IPS-NIHi7 (cell line): ENCODE data around the gene PAM16.

Experiments
- DNase-seq: peaks from one replicate; pipeline ENCODE4 v3.0.0; 2012; ENCODE audit warnings: mixed read lengths; ENCODE audit errors: extremely low spot score

PAM16 gene

DNA sequence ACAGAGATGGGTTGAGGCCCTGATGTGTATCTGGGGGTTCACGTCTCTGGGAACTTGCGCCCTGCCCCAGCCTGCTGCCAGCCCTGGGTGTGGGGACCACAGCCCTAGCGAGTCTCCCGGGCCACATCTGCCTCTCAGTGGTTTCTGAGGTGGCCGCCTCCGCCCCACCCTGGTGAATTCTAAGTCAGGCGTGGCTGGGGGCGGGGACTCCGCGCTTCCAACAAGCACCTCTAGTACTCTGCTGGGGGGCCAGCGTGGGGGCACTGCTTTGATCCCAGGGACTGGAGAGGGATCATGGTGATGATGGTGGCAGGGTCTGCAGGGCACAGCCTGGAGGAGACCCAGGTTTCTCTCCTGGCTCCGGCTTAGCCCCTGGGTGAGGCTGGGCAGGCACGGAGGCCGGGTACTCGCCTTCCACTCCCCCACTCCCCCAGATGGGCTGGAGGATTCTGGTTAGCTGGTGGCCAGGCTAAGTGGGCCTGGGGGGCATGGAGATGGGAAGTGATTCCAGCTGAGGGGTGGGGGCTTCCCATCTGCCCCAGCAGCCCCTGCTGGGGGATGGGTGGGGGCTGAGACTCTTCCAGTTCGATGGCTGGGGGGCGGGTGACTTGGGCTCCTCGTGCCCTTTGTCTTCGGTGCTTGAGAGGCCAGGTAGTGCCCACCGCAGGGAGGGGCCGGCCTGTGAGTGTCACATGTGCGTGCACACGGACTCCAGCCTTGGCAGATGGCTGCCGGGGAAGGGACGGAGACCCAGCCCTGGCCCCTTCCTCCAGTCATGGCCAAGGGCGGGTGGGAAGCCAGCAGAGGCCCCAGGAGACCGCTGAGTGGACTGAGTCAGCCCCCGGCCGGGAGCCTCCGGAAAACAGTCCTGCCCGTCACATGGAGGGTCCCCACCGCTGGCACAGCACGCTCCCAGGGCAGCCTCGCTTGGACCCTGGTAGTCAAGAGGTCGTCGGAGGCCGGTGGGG lies 31.4 kb downstream of the PAM16 start:
- no peak for DNase-seq

DNA sequence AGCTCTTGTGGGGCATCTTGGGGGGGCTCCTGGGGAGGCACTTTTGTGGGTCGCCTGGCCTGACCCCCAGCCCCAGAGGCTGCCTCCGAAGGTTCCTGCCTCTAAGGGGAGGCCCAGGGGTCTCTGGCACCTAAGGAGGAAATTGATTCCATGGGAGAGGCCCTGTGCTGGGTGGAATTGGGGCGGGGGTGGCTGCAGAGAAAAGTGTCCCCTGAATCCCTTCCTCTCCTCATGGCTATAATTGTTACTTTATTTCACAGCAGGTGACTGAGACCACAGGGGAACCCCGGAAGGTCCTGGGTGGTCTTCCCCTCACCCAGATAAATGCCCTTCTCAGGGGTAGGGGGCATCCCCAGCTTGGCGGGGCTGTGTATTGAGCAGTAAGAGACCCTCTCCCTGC lies 32.2 kb downstream of the PAM16 start:
- no peak for DNase-seq

DNA sequence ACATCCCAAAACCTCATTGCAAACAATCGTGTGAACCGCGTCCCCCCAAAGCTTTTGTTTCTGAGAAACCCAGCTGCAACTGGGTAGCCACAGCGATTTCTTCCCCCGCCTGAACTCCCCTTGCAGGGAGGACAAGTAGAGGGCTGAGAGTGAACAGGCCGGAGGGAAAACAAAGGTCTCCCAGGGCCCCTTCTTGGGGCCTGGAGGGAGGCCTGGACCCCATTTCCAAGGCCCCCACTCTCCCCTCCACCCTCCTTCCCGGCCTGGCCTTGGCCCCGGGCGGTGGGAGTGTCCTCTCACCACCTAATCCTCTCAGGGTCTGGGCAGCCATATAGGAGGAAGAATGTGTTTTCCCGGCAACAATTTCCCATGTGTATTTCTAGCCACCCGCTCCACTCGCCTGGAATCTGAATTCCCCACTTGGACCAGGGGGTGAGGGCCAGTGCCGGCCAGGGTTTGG lies 32.6 kb downstream of the PAM16 start:
- no peak for DNase-seq

DNA sequence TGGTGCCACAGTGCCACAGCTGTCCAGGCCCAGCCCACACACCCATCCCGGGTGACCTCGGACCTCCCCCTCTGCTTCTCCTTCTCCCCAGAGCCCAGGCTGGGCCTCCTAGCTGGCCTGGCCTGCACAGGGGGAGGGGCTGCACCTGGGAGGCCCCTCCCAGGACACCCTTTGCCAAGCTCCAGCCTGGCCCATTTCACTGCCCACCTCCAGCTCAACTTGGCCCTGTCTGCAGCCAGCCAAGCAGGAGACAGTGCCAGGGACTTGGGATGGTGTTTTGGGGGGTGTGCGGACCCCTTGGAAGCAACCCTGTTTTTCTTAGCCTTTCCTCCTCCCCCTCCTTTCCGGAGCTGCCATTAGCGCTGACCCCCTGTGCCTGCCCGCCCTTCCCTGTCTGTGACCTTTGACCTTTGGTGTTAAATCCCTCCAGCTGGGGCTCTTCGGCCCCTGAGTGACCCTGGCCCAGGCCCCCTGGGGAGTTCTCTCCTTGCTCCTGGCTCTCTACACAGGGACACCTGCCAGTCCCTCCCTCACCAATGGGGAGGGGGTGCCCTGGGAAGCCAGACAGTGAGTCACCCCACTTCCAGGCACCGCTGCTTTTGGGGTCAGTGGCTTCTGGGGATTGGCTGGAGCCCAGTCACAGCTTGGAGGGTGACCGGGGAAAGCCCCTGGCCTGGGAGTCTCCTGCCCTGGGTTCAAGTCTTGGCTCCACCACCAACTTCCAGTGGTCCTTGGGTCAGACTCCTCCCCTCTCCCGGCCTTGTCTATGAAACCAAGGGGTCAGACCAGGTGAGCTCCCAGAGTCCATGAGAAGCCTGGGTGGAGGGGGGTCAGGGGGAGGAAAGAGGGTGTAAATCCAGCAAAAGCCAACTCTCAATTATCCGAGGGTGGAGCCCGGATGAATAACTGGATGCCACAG lies 33.3 kb downstream of the PAM16 start:
- DNase-seq, result no peak

DNA sequence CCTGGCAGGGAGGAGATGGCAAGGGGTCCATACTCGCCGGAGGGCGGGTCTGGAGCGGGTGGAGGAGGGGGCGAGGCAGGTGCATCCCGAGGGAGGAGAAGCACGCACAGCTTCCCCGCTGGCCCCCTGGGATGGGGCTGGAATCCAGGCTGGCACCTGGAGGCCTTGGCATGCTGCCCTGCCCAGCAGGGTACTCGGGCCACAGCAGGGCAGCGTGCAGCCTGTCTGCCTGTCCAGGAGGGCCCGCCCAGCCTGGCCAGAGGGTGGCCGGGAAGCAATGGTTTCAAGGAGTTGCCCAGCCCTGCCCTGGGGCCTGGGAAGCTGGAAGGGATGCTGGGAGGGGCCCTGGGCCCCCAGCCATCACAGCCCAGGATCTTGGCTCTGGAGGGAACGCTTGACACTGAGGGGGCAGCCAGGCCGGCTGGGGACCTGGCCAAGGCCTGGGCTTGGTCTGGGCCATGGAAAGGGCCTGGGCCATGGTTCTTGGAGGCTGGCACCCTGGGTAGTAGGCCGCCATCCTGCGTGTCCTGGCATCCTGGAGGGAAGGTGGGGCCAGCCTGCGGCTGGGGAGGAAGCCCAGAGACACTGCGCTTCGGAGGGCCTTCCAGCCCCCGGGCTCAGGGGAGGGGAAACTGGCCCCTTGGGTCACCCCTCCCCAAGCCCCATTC lies 34.1 kb downstream of the PAM16 start:
- DNase-seq, result no peak

DNA sequence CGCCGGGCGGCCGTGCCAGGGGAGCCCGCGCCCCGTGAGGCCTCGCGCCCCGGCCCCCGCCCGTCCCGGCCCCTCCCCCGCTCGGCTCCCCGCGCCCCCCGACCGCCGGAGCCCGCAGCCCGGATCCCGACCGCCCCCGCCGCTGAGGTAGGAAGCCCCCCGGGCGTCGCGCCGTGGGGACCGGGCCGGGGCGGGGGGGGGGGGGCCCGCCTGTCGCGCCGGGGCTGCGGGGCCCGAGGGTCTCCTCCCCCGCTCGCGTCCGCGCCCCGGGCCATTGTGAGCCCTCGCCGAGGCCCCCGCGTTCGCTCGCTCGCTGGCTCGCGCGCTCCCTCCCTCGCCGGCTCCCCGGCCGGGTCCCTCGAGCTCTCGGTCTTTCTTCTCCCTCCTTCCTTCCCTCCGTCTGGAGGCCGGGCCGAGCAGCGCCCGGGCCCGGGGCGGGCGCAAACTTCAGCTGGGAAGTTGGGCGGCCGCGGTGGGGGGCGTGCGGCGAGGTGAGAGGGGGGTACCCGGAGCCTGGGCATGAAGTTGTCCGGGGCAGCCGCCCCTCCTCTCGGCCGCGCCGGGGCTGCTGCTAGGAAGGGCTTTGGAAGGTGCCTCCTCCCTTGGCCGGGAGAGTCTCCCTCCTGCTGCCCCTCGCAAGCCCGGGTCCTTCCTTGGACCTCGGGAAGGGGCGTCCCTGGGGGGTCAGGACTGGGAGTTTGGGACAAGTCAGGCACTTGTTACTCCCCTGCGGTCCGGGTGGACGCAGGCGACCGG lies 34.8 kb downstream of the PAM16 start:
- no peak for DNase-seq

DNA sequence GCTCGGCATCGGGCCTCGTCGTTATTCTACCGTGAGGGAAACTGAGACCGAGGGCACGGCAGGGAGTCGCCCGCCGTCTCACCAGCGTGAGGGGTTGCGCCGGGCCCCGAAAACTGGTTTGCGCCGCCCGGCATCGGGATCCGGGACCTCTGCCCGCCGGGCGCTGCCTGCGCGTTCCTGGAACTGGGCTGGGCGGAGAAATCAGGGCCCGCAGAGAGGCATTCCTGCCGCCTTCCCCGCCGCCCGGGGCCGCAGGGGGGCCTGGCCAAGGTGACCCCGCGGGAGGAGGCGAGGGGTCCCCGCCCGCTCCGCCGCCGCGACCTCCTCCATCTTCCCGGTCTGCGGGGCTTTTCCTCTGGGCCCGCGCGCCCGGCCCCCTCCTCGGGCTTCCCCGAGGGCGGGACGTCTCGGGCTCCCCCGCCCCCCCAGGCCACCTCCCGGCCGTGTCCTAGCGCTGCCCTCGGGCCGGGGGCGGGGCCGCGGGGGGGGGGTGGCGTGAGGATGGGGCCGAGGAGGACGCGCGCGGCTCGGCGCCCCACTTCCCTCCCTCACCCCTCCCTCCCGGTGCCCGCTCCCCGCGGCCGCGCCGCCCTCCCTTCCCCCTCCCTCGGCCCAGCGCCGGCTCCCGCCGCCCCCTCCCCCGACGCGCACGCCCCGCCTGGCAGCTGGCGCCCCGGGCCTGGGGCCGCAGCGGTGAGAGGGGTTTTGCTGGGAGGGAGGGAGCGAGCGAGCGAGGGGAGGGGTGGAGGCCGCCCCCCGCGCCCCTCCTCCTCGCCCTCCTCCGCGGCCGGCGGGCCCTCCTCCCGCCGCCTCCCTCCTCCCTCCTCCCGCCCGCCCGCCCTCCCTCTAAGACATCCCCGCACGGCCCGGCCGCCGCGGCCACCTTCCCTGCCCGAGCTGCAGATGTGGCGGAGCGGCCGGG lies 35.7 kb downstream of the PAM16 start, which contains the start of gene GLIS2:
Gene GLIS2, plus strand, starts transcription at position 882 of the 922 bp plus-strand sequence. CDS start 16,214 bp downstream, outside the sequence.
- peak; percentile 82 for DNase-seq

DNA sequence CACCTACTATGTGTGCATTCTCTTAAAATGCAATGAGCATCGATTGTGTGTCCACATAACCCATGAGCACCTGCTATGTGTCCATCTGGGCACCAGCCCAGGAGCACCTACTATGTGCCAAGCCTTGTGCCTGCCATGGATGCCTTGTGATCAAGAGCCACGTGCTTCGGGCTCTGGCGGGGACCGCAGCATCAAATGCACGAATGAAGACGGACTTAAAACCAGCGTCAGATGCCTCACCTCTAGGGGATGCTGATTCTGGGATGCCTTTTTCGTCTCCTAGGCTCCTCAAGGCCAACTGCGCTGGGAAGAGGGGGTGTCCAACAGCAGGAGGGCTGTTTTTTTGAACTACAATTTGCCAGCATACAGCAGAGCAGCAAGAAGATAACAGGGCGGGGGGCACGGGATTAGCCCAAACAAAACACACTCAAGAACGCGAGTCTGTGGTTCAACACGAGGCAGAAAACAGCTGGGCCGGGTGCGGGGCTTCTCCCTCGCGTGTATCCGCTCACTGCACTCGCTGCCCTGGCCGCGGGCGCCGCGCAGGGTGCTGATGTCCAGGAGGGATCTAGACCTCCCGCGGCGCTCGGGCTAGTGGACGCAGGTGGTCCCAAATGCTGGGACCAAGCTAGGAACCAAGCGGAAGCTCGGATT lies 36.5 kb downstream of the PAM16 start:
- no peak for DNase-seq

DNA sequence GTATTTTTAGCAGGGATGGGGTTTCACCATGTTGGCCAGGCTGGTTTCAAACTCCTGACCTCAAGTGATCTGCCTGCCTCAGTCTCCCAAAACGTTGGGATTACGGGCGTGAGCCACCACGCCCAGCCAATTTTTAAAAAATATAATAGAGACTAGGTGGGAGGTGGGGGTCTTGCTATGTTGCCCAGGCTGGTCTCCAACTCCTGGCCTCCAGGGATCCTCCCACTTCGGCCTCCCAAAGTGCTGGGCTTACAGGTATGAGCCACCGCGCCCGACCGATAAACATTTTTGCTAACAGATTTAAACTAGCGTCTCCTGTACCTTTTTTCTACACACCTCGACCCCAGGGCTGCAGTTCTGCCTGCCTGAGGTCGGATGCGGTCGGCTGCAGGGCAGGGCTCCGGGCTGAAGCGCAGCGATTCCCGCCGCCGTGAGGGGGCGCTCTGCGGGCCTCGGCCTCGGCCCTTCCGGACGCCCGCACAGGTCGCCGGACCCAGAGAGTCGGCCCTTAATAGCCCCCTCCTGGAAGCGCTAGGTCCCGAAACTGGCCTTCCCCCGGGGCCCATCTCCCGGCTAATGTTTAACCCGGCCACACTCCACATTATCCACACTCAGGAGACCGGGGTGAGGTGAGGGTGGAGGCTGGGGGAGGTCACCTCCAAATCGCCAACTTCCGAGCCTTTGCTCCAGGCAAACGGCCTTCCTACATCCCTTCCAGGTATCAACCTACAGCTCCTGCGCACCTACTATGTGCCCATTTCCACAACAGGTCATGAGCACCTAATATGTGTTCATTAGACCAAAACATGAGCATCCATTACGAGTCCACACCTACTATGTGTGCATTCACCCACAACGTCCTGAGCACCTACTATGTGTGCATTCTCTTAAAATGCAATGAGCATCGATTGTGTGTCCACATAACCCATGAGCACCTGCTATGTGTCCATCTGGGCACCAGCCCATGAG lies 37.3 kb downstream of the PAM16 start:
- peak; percentile 78 for DNase-seq

DNA sequence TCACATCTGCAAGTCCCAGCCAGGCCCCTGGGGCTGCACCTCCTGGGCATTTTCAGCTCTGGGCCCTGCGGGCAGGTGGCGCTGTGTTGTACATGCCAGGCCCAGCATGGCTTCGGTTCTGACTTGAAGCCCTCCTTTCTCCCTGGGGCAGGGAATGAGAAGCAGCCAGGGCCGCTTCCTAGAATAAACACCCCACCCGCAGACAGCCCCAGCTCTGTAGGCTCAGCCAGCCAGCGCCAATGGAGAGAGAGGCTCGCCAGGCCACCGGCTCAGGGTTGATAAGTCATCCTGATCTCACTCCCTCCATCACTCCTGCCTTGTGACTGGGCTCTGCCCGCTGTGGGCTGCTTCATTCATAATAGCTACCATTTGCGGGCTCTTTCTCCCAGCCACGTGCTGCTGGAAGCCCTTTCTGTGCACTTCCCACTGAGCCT lies 41.3 kb downstream of the PAM16 start:
- peak; percentile 76 for DNase-seq

DNA sequence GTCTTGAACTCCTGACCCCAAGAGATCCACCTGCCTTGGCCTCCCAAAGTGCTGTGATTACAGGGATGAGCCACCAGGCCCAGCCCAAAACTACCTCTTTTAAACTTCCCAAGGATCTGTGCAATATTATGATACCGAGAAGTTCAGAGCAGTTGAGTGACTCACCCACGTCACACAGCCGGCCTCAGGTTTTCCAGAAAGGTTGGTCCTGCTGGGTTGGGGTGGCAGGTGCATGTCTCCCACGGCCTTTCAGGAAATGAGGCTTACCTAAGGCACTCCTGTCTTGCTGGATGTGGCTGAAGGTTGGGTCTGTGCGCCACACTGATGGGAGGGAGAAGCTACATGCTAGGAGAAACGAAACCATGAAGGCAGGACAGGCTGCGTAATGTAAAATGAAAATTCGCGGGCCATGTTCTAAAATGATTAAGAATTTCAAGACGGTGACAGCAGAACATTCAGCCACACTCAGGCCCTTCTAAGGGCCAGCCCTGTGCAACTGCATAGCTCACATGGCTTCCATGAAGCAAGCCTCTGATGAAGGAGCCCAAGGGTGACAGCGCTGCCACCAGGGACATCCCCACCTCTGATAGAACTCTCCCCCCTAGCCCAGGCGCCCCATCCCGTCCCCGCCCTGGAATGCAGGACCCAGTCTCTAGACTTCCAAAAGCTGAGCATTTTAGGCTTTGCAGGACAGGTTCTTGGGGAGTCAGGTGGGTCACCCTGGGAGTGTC lies 41.9 kb downstream of the PAM16 start:
- no peak for DNase-seq

DNA sequence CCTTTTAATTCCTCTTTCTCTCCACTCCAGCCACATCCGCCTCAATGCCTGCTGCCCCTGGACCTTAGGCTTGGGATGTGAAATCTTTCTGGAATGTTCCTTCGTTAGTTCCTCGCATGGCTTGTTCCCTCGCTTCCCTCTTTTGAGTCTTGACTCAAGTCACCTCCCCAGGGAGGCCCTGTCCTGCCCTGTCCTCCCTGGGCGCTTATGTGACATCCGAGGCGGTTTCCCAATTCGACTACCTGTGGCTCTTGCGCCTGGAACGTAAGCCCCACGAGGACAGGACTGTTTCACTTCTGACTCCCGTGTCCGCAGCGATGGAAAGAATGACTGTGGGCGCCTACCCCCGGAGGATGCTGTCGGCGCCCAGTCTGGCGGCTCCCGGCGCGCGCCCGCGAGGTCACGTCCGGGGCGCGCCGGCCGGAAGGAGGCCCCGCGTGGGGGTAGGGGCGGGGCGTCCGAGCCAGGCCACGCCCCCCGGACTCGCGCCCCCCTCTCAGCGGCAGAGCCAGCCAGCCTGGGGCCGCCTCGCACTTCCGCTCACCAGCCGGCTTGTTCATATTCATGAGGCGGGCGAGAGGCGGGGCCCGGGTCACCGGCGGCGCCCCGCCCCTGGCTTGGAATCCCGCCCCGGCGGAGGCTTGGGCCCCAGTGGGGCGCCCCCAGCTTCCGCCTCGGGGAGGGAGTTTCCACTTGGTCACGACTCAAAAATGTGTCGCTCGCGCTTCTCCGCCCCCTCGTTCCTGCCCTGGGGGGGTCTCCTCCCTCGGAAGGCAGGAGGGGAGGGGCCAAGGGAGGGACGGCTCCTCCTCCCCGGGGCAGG lies 43.7 kb downstream of the PAM16 start:
- DNase-seq, result peak; percentile 94

DNA sequence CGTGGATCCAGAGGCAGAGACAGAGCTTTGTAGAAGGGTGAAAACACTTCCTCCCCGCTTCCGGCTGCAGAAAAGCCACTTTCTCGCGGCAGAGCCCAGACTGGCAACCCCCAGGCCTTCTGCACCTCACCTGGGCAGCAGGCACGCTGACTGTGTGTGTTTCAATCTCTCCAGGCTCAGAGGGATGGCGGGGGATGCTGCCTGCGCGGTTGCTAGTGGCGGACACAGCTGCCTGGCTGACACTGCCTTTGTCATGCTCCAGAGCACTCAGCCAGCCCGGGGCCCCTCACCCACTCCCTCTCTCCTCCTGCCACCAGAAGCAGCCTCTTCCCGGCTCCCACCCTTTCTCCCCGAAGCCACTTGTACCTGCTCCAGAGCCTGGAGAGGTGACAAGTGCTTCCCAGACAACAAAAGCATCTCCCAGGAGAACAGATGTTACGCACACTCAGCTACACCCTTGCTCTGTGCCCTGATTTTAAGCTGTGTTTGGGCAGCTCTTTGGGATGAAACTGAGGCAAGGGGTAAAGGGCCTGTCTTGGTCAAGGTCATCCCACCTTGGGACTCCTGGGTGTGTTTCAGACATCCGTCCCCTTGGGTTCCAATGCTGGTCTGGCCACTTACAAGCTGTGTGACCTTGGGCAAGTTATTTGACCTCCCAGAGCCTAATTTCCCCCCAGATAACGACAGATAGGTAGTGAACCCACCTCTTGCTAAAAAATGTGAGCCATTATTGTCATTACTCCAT lies 44.5 kb downstream of the PAM16 start:
- DNase-seq, result no peak

DNA sequence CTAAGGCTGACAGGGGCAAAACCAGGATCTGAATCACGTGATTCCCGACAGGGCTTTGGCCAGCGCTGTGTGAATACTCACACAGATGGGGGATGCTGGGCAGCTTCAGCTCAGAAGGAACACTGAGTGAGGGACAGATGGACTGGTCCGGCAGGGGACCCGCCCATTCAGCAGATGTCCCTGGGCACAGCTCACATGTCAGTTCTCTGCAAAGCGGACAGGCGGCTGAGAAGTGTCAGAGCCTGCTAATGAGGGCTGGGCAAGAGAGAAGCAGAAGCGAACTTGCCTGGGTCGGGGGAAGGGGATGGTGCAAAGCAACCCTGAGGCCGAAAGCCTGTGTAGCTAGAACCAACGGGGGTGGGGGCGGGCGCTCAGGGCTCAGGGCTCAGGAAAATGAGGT lies 47.1 kb downstream of the PAM16 start:
- DNase-seq, result no peak

DNA sequence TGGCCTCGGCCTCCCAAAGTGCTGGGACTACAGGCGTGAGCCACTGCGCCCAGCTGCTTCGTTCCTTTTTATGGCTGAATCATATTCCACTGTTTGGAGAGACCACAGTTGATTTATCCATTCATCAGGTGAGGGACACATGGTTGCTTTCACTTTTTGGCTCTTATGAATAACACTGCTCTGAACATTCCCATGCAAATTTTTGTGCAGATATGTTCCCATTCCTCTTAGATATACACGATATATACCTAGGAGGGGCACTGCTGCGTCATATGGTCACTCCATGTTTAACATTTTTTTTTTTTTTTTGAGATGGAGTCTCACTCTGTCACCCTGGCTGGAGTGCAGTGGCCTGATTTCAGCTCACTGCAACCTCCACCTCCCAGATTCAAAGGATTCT lies 49.2 kb downstream of the PAM16 start:
- no peak for DNase-seq

DNA sequence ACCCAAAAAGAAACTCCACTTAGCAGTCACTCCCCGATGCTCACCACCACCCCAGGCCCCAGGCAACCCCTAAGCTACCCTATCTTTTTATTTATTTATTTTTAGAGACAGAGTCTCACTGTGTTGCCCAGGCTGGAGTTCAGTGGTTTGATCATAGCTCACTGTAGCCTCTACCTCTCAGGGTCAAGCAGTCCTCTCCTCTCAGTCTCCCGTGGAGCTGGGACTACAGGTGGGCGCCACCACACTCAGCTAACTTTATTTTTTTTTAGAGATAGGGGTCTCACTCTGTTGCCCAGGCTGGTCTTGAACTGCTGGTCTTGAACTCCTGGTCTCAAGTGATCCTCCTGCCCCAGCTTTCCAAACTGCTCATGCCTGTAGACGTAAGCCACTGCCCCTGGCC lies 49.9 kb downstream of the PAM16 start:
- DNase-seq, result no peak
